H9 (cell line): Measurements from ENCODE around the gene NLE1. TPM values are rescaled to one million over a fixed set of nuclear protein-coding genes. Genes with fewer than 3 reads are reported as not detected.

Experiments used
- DNase-seq: peaks from one replicate; pipeline ENCODE4 v3.0.0-alpha.2; 2017
- H2AFZ ChIP-seq: one replicate; pipeline ENCODE4 v1.6.1; 2013; ENCODE audit warnings: mild to moderate bottlenecking, low read length, control low read depth, moderate library complexity
- H2AK5ac ChIP-seq: 2 replicates; pipeline ENCODE4 v1.6.1; 2013; ENCODE audit warnings: low read length, control low read depth, mixed read lengths; ENCODE audit not compliant: insufficient read length
- H2BK120ac ChIP-seq: one replicate; pipeline ENCODE4 v1.6.1; 2013; ENCODE audit warnings: low read depth, mild to moderate bottlenecking, low read length, control low read depth, inconsistent platforms; ENCODE audit not compliant: poor library complexity, severe bottlenecking
- H2BK12ac ChIP-seq: 2 replicates; pipeline ENCODE4 v1.6.1; 2013; ENCODE audit warnings: low read length, control low read depth, mixed read lengths, low read depth; ENCODE audit not compliant: insufficient read length
- H2BK15ac ChIP-seq: 2 replicates; pipeline ENCODE4 v1.6.1; 2013; ENCODE audit warnings: low read depth, low read length, control low read depth
- H2BK20ac ChIP-seq: one replicate; pipeline ENCODE4 v1.6.1; 2013; ENCODE audit warnings: low read depth, mild to moderate bottlenecking, low read length, control low read depth, inconsistent platforms; ENCODE audit not compliant: poor library complexity, severe bottlenecking
- H2BK5ac ChIP-seq: 2 replicates; pipeline ENCODE4 v1.6.1; 2013; ENCODE audit warnings: low read length, control low read depth, mixed read lengths; ENCODE audit not compliant: insufficient read length
- H3K14ac ChIP-seq: 2 replicates; pipeline ENCODE4 v1.6.1; 2013; ENCODE audit warnings: low read length, control low read depth; ENCODE audit not compliant: insufficient read depth
- H3K18ac ChIP-seq: 2 replicates; pipeline ENCODE4 v1.6.1; 2013; ENCODE audit warnings: low read depth, mild to moderate bottlenecking, mixed read lengths, low read length, control low read depth; ENCODE audit not compliant: insufficient read length
- H3K23ac ChIP-seq: 2 replicates; pipeline ENCODE4 v1.6.1; 2013; ENCODE audit warnings: low read length, control low read depth, mixed read lengths, low read depth; ENCODE audit not compliant: insufficient read length
- H3K23me2 ChIP-seq: 2 replicates; pipeline ENCODE4 v1.6.1; 2013; ENCODE audit warnings: low read depth, mild to moderate bottlenecking, mixed read lengths, low read length, control low read depth; ENCODE audit not compliant: insufficient read length, poor library complexity, severe bottlenecking
- H3K27ac ChIP-seq: 2 replicates; pipeline ENCODE4 v1.5.1; 2013; ENCODE audit warnings: low read length, control low read depth, mixed read lengths, low read depth; ENCODE audit not compliant: insufficient read length
- H3K27me3 ChIP-seq: 2 replicates; pipeline ENCODE4 v1.6.1; 2013; ENCODE audit warnings: low read length, control low read depth, inconsistent platforms; ENCODE audit not compliant: insufficient read depth
- H3K4ac ChIP-seq: 2 replicates; pipeline ENCODE4 v1.6.1; 2013; ENCODE audit warnings: low read depth, mild to moderate bottlenecking, control low read depth, inconsistent platforms, low read length, moderate library complexity
- H3K4me1 ChIP-seq: 2 replicates; pipeline ENCODE4 v1.6.1; 2013; ENCODE audit warnings: low read length, control low read depth, inconsistent platforms; ENCODE audit not compliant: insufficient read depth
- H3K4me2 ChIP-seq: 2 replicates; pipeline ENCODE4 v1.6.1; 2013; ENCODE audit warnings: low read length, control low read depth, mixed read lengths; ENCODE audit not compliant: insufficient read length, insufficient read depth
- H3K56ac ChIP-seq: 2 replicates; pipeline ENCODE4 v1.6.1; 2013; ENCODE audit warnings: low read depth, mild to moderate bottlenecking, mixed read lengths, low read length, control low read depth; ENCODE audit not compliant: insufficient read length
- H3K79me1 ChIP-seq: 2 replicates; pipeline ENCODE4 v1.6.1; 2013; ENCODE audit warnings: low read depth, mild to moderate bottlenecking, moderate library complexity, low read length, control low read depth, inconsistent platforms; ENCODE audit not compliant: insufficient read depth, poor library complexity, severe bottlenecking
- H3K79me2 ChIP-seq: 2 replicates; pipeline ENCODE4 v1.6.1; 2013; ENCODE audit warnings: low read length, control low read depth, inconsistent platforms; ENCODE audit not compliant: insufficient read depth
- H3K9ac ChIP-seq: 2 replicates; pipeline ENCODE4 v1.6.1; 2013; ENCODE audit warnings: low read length, control low read depth, mixed read lengths; ENCODE audit not compliant: insufficient read length; ENCODE audit errors: extremely low read depth
- H3K9me3 ChIP-seq: one replicate; pipeline ENCODE4 v1.6.1; 2013; ENCODE audit warnings: low read depth, low read length, inconsistent platforms; ENCODE audit not compliant: control insufficient read depth
- H3T11ph ChIP-seq: one replicate; pipeline ENCODE4 v1.6.1; 2013; ENCODE audit warnings: mild to moderate bottlenecking, low read length, control low read depth, inconsistent platforms
- H4K20me1 ChIP-seq: one replicate; pipeline ENCODE4 v1.6.1; 2013; ENCODE audit not compliant: control insufficient read depth, insufficient read length, insufficient read depth
- H4K5ac ChIP-seq: 2 replicates; pipeline ENCODE4 v1.6.1; 2013; ENCODE audit warnings: low read depth, mild to moderate bottlenecking, mixed read lengths, low read length, control low read depth; ENCODE audit not compliant: insufficient read length
- H4K8ac ChIP-seq: replicated peaks from 2 replicates; pipeline ENCODE4 v1.6.1; 2013; ENCODE audit warnings: low read length, control low read depth, mixed read lengths, low read depth; ENCODE audit not compliant: insufficient read length
- H4K91ac ChIP-seq: 2 replicates; pipeline ENCODE4 v1.6.1; 2013; ENCODE audit warnings: low read depth, mild to moderate bottlenecking, moderate library complexity, mixed read lengths, low read length, control low read depth; ENCODE audit not compliant: insufficient read length
- H3K27ac Mint-ChIP-seq, 3 experiments: 2 replicates in 2 of 3; 3 replicates in 1 of 3; pipeline ENCODE4 v1.8.0; 2020 to 2021; ENCODE audit warnings: mixed read lengths in 3 of 3, mild to moderate bottlenecking in 1 of 3, moderate library complexity in 1 of 3
- H3K27me3 Mint-ChIP-seq: 2 replicates; pipeline ENCODE4 v1.8.0; 2021; ENCODE audit warnings: low read depth, mild to moderate bottlenecking, moderate library complexity, mixed read lengths
- H3K36me3 Mint-ChIP-seq, 3 experiments: 2 replicates in 2 of 3; 3 replicates in 1 of 3; pipeline ENCODE4 v1.8.0; 2020 to 2021; ENCODE audit warnings: low read depth in 3 of 3, mixed read lengths in 3 of 3; ENCODE audit not compliant: insufficient read depth in 1 of 3
- H3K4me1 Mint-ChIP-seq, 2 experiments: 2 replicates each; pipeline ENCODE4 v1.8.0; 2020; ENCODE audit warnings: mixed read lengths in 2 of 2
- H3K4me3 Mint-ChIP-seq, 2 experiments: 2 replicates in 1 of 2; 3 replicates in 1 of 2; pipeline ENCODE4 v1.8.0; 2020 to 2021; ENCODE audit warnings: mild to moderate bottlenecking in 2 of 2, mixed read lengths in 2 of 2, moderate library complexity in 1 of 2
- H3K9me3 Mint-ChIP-seq, 2 experiments: 2 replicates in 1 of 2; 3 replicates in 1 of 2; pipeline ENCODE4 v1.8.0; 2020; ENCODE audit warnings: mild to moderate bottlenecking in 2 of 2, mixed read lengths in 2 of 2, moderate library complexity in 1 of 2
- WGBS: extraction: QIAGEN DNeasy Blood & Tissue Kit; methylation state at CpG from one replicate; pipeline ENCODE4 v1.1.7; 2013; ENCODE audit warnings: missing lambda C conversion rate, low lambda C conversion rate, mixed read lengths; ENCODE audit not compliant: insufficient read length; ENCODE audit errors: extremely low coverage; 5-methylcytosine and 5-hydroxymethylcytosine counted together
- total RNA-seq: library from RNA; stranded (reverse); gene quantifications from 2 replicates; pipeline ENCODE4 v1.2.1, GENCODE V29; 2021
- TF ChIP-seq, protein P1 (sequence below): fragments of 200-600 bp; sonication (generic); conservative IDR thresholded peaks from 3 replicates; pipeline ENCODE4 v1.8.0; 2021; ENCODE audit warnings: antibody characterized with exemption, mild to moderate bottlenecking

Gene NLE1
- total RNA-seq, 1 experiment from 2014 or later, result 43.9 TPM

DNA sequence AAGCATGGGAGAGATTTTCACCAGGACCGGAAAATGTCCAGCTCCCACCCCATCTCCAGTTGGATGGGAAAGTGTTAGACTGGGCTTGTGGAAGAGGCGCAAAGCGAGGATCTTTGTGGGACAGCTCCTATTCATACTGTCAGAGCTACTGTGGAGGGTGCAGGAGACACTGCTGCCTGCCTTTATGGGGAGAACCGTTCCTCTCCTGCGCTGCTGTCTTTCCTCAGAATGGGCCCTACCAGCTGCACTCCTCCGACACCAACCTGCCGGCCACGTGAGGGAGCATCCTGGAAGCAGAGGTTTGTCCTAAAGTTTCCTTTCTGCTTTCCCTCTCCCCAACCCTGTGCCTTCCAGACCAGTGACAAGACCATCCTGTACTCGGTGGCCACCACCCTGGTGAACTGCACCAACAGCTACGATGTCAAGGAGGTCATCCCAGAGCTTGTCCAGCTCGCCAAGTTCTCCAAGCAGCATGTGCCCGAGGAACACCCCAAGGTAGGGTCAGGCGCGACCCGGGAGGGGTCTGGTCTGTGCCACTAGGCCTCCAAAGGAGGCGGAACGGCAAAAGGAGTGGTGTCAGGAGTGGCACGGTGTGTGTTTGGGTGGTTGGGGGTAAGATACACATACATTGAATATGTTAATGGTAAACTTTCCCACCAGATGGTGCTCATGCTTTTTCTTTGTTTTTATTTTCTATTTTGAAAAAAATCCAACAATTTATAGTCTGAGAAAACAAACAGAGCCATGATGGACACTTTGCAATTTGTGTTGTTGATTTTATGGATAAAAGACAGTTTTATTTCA lies 29.1 kb upstream of the NLE1 start:
- no peak for DNase-seq
- Histone ChIP-seq H3K23me2 (no peaks in the 10 kb centered on the region), H3K4me1 (no peaks in the 10 kb centered on the region), H2BK15ac (no peak overlapping the region), H3K4ac (no peak overlapping the region), H3K79me1 (no peaks in the 10 kb centered on the region), H3K56ac (no peak overlapping the region), H3K27me3 (no peaks in the 10 kb centered on the region), H2BK5ac (no peak overlapping the region), H2AK5ac (no peak overlapping the region), H4K20me1 (no peaks in the 10 kb centered on the region), H3K27ac (no peak overlapping the region), H2BK12ac (no peak overlapping the region), H2BK120ac (no peak overlapping the region), H4K8ac (no peak overlapping the region), H3K9me3 (no peaks in the 10 kb centered on the region), H3T11ph (no peak overlapping the region), H2AFZ (no peak overlapping the region), H3K4me2 (no peak overlapping the region), H3K14ac (no peak overlapping the region), H3K9ac (no peak overlapping the region), H2BK20ac (no peak overlapping the region), H3K79me2 (no peaks in the 10 kb centered on the region), H3K23ac (no peak overlapping the region), H4K91ac (no peak overlapping the region), H3K18ac (no peak overlapping the region), H4K5ac (no peak overlapping the region)
- Mint-ChIP-seq H3K27ac (no peak overlapping the region), H3K9me3 (no peaks in the 10 kb centered on the region), H3K36me3 (no peaks in the 10 kb centered on the region; a peak in 1 of 7 replicates), H3K27me3 (peaks cover 6% of the 10 kb centered on the region), H3K4me1 (peaks cover 2% of the 10 kb centered on the region in 2 experiments; a peak in 2 of 4 replicates), H3K4me3 (no peak overlapping the region)
- WGBS, result no CpG with 5 or more reads among the region's 18 CpGs
- TF ChIP-seq, protein P1, sequence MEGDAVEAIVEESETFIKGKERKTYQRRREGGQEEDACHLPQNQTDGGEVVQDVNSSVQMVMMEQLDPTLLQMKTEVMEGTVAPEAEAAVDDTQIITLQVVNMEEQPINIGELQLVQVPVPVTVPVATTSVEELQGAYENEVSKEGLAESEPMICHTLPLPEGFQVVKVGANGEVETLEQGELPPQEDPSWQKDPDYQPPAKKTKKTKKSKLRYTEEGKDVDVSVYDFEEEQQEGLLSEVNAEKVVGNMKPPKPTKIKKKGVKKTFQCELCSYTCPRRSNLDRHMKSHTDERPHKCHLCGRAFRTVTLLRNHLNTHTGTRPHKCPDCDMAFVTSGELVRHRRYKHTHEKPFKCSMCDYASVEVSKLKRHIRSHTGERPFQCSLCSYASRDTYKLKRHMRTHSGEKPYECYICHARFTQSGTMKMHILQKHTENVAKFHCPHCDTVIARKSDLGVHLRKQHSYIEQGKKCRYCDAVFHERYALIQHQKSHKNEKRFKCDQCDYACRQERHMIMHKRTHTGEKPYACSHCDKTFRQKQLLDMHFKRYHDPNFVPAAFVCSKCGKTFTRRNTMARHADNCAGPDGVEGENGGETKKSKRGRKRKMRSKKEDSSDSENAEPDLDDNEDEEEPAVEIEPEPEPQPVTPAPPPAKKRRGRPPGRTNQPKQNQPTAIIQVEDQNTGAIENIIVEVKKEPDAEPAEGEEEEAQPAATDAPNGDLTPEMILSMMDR, result no peak
